ENCODE data around the gene PSAP.

PSAP gene

GRCh38 chr10:71810048-71810750 lies 40.9 kb downstream of the PSAP start:
- H3K9me3 ChIP-seq (ENCODE audit: control extremely low read depth in 1 of 5, control insufficient read depth in 4 of 5, insufficient read depth in 2 of 5, low read depth in 1 of 5, low read length in 4 of 5), result no peaks in the 10 kb centered on the region
- no peaks in the 10 kb centered on the region for H3K27me3 ChIP-seq (replicated peaks in 2 of 5; ENCODE audit: control insufficient read depth in 4 of 5, insufficient read depth in 5 of 5, low read length in 4 of 5)
- H3K4me1 ChIP-seq (ENCODE audit: control extremely low read depth in 1 of 4, control insufficient read depth in 4 of 4, insufficient read depth in 4 of 4, low read length in 3 of 4), result peaks cover 2 to 32% (median 20%) of the 10 kb centered on the region in 4 experiments
- no peak for DNase-seq
- 89% methylated on average over 3 of the region's 13 CpGs for WGBS (ENCODE audit: insufficient coverage)
- peaks cover 0 to under 1% (median 0%) of the 10 kb centered on the region in 4 experiments for H3K36me3 ChIP-seq (ENCODE audit: control insufficient read depth in 4 of 4, insufficient read depth in 4 of 4, low read length in 3 of 4)
- ChIA-PET CTCF (interaction anchor here (0.6 to 11.5 kb wide), 6 partner anchors 15 to 500 kb away, joined by 3 to 133 read pairs (median 4); partner anchors contain the start of gene VSIR), POLR2A (no interaction called here)
- H3K4me3 ChIP-seq (ENCODE audit: control insufficient read depth in 1 of 7, extremely low read depth in 1 of 7, insufficient read depth in 4 of 7, low read depth in 2 of 7, low read length in 6 of 7), result no peak overlapping the region
- no peak overlapping the region for H3K27ac ChIP-seq (ENCODE audit: insufficient read depth in 1 of 2, low read depth in 1 of 2, low read length in 2 of 2, poor library complexity in 1 of 2, severe bottlenecking in 2 of 2)

DNA sequence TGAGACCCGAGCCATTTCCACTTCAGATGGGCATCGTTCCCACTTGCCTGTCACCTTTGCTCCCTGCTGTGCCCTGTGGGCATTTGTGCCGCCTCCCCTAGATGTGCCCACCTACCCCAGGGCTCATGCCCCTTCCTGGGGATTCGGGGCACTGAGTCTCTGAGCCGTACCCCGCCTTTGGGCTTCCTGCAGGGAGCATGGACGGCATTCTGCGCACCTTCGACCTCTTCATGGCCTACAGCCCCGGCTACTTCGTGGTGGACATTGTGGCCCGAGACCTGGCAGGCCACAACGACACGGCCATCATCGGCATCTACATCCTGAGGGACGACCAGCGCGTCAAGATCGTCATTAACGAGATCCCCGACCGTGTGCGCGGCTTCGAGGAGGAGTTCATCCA lies 41.4 kb downstream of the PSAP start:
- H3K27ac ChIP-seq (ENCODE audit: insufficient read depth in 1 of 2, low read depth in 1 of 2, low read length in 2 of 2, poor library complexity in 1 of 2, severe bottlenecking in 2 of 2), result no peak overlapping the region
- 97% methylated on average over 21 of the region's 25 CpGs for WGBS (ENCODE audit: insufficient coverage)
- CTCF ChIA-PET, result interaction anchor here (2.2 to 11.5 kb wide), 2 partner anchors 28 to 34 kb away, joined by 6 to 133 read pairs; partner anchors contain the start of gene VSIR
- DNase-seq, result no peak
- H3K4me3 ChIP-seq (ENCODE audit: control insufficient read depth in 1 of 7, extremely low read depth in 1 of 7, insufficient read depth in 4 of 7, low read depth in 2 of 7, low read length in 6 of 7), result no peak overlapping the region
- no peaks in the 10 kb centered on the region for H3K27me3 ChIP-seq (replicated peaks in 2 of 5; ENCODE audit: control insufficient read depth in 4 of 5, insufficient read depth in 5 of 5, low read length in 4 of 5)
- H3K9me3 ChIP-seq (ENCODE audit: control extremely low read depth in 1 of 5, control insufficient read depth in 4 of 5, insufficient read depth in 2 of 5, low read depth in 1 of 5, low read length in 4 of 5), result no peaks in the 10 kb centered on the region
- POLR2A ChIA-PET, result interaction anchor here (1.1 kb wide), 1 partner anchor 14 kb away, joined by 3 read pairs; no protein-coding TSS in a partner anchor
- no peaks in the 10 kb centered on the region for H3K36me3 ChIP-seq (ENCODE audit: control insufficient read depth in 4 of 4, insufficient read depth in 4 of 4, low read length in 3 of 4)
- peaks cover 2 to 38% (median 22%) of the 10 kb centered on the region in 4 experiments for H3K4me1 ChIP-seq (ENCODE audit: control extremely low read depth in 1 of 4, control insufficient read depth in 4 of 4, insufficient read depth in 4 of 4, low read length in 3 of 4)

- ChIA-PET CTCF (interaction anchor here (0.7 to 11.5 kb wide), 6 partner anchors 15 to 88 kb away, joined by 3 to 133 read pairs (median 4); partner anchors contain the start of gene VSIR), POLR2A (interaction anchor here (1.1 kb wide), 1 partner anchor 57 kb away, joined by 3 read pairs; no protein-coding TSS in a partner anchor)
- Histone ChIP-seq H3K4me1 (ENCODE audit: control extremely low read depth in 1 of 4, control insufficient read depth in 4 of 4, insufficient read depth in 4 of 4, low read length in 3 of 4) (peaks cover 5 to 56% (median 39%) of the 10 kb centered on the region in 4 experiments), H3K27me3 (replicated peaks in 2 of 5; ENCODE audit: control insufficient read depth in 4 of 5, insufficient read depth in 5 of 5, low read length in 4 of 5) (no peaks in the 10 kb centered on the region), H3K9me3 (ENCODE audit: control extremely low read depth in 1 of 5, control insufficient read depth in 4 of 5, insufficient read depth in 2 of 5, low read depth in 1 of 5, low read length in 4 of 5) (no peaks in the 10 kb centered on the region), H3K27ac (ENCODE audit: insufficient read depth in 1 of 2, low read depth in 1 of 2, low read length in 2 of 2, poor library complexity in 1 of 2, severe bottlenecking in 2 of 2) (no peak overlapping the region), H3K36me3 (ENCODE audit: control insufficient read depth in 4 of 4, insufficient read depth in 4 of 4, low read length in 3 of 4) (no peaks in the 10 kb centered on the region), H3K4me3 (ENCODE audit: control insufficient read depth in 1 of 7, extremely low read depth in 1 of 7, insufficient read depth in 4 of 7, low read depth in 2 of 7, low read length in 6 of 7) (no peak overlapping the region)
- DNase-seq, result no peak
- WGBS (ENCODE audit: insufficient coverage), result 100% methylated on average over 19 of the region's 21 CpGs
Observed at GRCh38 chr10:71807557-71808510, 43.2 kb downstream of the PSAP start.

- no peaks in the 10 kb centered on the region for H3K36me3 ChIP-seq (ENCODE audit: control insufficient read depth in 4 of 4, insufficient read depth in 4 of 4, low read length in 3 of 4)
- no peaks in the 10 kb centered on the region for H3K9me3 ChIP-seq (ENCODE audit: control extremely low read depth in 1 of 5, control insufficient read depth in 4 of 5, insufficient read depth in 2 of 5, low read depth in 1 of 5, low read length in 4 of 5)
- ChIA-PET CTCF (interaction anchor here (0.7 to 11.5 kb wide), 11 partner anchors 9 to 308 kb away, joined by 3 to 133 read pairs (median 4); partner anchors contain the start of gene VSIR), POLR2A (interaction anchor here (0.7 to 1.1 kb wide), 2 partner anchors 44 to 57 kb away, joined by 3 read pairs; partner anchors contain the start of gene PSAP)
- peaks cover 5 to 58% (median 40%) of the 10 kb centered on the region in 4 experiments for H3K4me1 ChIP-seq (ENCODE audit: control extremely low read depth in 1 of 4, control insufficient read depth in 4 of 4, insufficient read depth in 4 of 4, low read length in 3 of 4)
- no peak for DNase-seq
- H3K27me3 ChIP-seq (replicated peaks in 2 of 5; ENCODE audit: control insufficient read depth in 4 of 5, insufficient read depth in 5 of 5, low read length in 4 of 5), result no peaks in the 10 kb centered on the region
- 97% methylated on average over 23 of the region's 23 CpGs for WGBS (ENCODE audit: insufficient coverage)
- no peak overlapping the region for H3K4me3 ChIP-seq (ENCODE audit: control insufficient read depth in 1 of 7, extremely low read depth in 1 of 7, insufficient read depth in 4 of 7, low read depth in 2 of 7, low read length in 6 of 7)
- no peak overlapping the region for H3K27ac ChIP-seq (ENCODE audit: insufficient read depth in 1 of 2, low read depth in 1 of 2, low read length in 2 of 2, poor library complexity in 1 of 2, severe bottlenecking in 2 of 2)
Observed at GRCh38 chr10:71806704-71807556, 44.1 kb downstream of the PSAP start.

- H3K27me3 ChIP-seq (replicated peaks in 2 of 5; ENCODE audit: control insufficient read depth in 4 of 5, insufficient read depth in 5 of 5, low read length in 4 of 5), result no peaks in the 10 kb centered on the region
- no peaks in the 10 kb centered on the region for H3K36me3 ChIP-seq (ENCODE audit: control insufficient read depth in 4 of 4, insufficient read depth in 4 of 4, low read length in 3 of 4)
- 57% methylated on average over 40 of the region's 41 CpGs for WGBS (ENCODE audit: insufficient coverage)
- no peak overlapping the region for H3K27ac ChIP-seq (ENCODE audit: insufficient read depth in 1 of 2, low read depth in 1 of 2, low read length in 2 of 2, poor library complexity in 1 of 2, severe bottlenecking in 2 of 2)
- CTCF ChIA-PET, result interaction anchor here (0.7 to 11.5 kb wide), 9 partner anchors 9 to 307 kb away, joined by 3 to 133 read pairs (median 5); partner anchors contain the start of gene VSIR
- H3K4me1 ChIP-seq (ENCODE audit: control extremely low read depth in 1 of 4, control insufficient read depth in 4 of 4, insufficient read depth in 4 of 4, low read length in 3 of 4), result peaks cover 5 to 57% (median 39%) of the 10 kb centered on the region in 4 experiments
- POLR2A ChIA-PET, result interaction anchor here (0.7 to 1.1 kb wide), 2 partner anchors 45 to 56 kb away, joined by 3 read pairs; partner anchors contain the start of gene PSAP
- H3K4me3 ChIP-seq (ENCODE audit: control insufficient read depth in 1 of 7, extremely low read depth in 1 of 7, insufficient read depth in 4 of 7, low read depth in 2 of 7, low read length in 6 of 7), result no peak overlapping the region
- H3K9me3 ChIP-seq (ENCODE audit: control extremely low read depth in 1 of 5, control insufficient read depth in 4 of 5, insufficient read depth in 2 of 5, low read depth in 1 of 5, low read length in 4 of 5), result no peaks in the 10 kb centered on the region
- DNase-seq, result peak; percentile 25 to 60 (median 59)
Observed at GRCh38 chr10:71805776-71806703, 45.0 kb downstream of the PSAP start.

Data from common myeloid progenitor, CD34-positive (primary cell).